ENCODE results near the gene PPP1R8. TPM values are rescaled to one million over a fixed set of nuclear protein-coding genes. Genes with fewer than 3 reads are reported as not detected.
"Not testable (repeated sequence)": the region's sequence is repeated elsewhere in the genome, so short reads cannot be mapped to it uniquely, and the experiment has no call there.

Gene PPP1R8
- total RNA-seq, 2 donors from 2014 or later, result 8.9 to 11.2 TPM

DNA sequence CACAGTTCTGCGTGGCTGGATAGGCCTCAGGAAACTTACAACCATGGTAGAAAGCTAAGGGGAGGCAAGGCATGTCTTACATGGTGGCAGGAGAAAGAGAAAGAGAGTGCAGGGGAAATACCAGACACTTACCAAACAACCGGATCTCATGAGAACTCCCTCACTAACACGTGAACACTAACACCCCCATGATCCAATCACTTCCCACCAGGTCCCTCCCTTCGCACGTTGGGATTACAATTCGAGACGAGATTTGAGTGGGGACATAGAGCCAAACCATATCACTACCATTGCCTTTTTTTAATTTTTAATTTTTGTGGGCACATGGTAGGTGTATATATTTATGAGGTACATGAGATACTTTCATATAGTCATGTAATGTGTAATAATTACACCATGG is 23.8 kb upstream of the PPP1R8 start:
- Histone ChIP-seq H3K4me3 (no peak overlapping the region), H3K9me3 (no peaks in the 10 kb centered on the region), H3K27me3 (no peaks in the 10 kb centered on the region), H3K4me1 (no peaks in the 10 kb centered on the region), H3K36me3 (replicated peaks in 1 of 2; ENCODE audit: insufficient read depth in 1 of 2, low read depth in 2 of 2) (peaks cover 0 to 13% of the 10 kb centered on the region in 2 donors), H3K27ac (no peak overlapping the region)
- 91 to 94% methylated on average over 7 of the region's 7 CpGs for WGBS, 2 donors
- TF ChIP-seq, protein P1, sequence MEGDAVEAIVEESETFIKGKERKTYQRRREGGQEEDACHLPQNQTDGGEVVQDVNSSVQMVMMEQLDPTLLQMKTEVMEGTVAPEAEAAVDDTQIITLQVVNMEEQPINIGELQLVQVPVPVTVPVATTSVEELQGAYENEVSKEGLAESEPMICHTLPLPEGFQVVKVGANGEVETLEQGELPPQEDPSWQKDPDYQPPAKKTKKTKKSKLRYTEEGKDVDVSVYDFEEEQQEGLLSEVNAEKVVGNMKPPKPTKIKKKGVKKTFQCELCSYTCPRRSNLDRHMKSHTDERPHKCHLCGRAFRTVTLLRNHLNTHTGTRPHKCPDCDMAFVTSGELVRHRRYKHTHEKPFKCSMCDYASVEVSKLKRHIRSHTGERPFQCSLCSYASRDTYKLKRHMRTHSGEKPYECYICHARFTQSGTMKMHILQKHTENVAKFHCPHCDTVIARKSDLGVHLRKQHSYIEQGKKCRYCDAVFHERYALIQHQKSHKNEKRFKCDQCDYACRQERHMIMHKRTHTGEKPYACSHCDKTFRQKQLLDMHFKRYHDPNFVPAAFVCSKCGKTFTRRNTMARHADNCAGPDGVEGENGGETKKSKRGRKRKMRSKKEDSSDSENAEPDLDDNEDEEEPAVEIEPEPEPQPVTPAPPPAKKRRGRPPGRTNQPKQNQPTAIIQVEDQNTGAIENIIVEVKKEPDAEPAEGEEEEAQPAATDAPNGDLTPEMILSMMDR (IDR thresholded peaks at IDR 0.05), result no peak
- TF ChIP-seq POLR2A (IDR thresholded peaks at IDR 0.05), result no peak
- intact Hi-C loops (cut with DNase I), result no loop called here
- DNase-seq (no peak), ATAC-seq (no peak)

DNA sequence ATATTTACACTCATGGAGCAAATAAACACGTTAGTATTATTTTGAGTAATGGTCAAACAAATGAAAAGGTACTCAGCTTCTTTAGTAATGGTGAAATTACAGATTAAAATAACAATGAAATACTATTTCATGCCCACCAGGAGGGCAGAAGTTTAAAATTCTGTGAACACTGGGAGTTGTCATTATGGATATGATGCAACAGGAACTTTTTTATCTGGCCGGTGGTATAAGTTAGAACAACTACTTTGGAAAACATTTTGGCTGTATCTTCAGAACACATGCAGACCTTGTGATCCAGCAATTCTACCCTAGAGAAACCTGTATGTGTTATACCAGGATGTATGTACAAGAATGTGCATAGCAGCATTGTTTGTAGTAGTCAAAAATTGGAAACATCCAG is 23.2 kb upstream of the PPP1R8 start:
- H3K36me3 ChIP-seq (replicated peaks in 1 of 2; ENCODE audit: insufficient read depth in 1 of 2, low read depth in 2 of 2), result peaks cover 0 to 8% of the 10 kb centered on the region in 2 donors
- intact Hi-C loops (cut with DNase I), result no loop called here

DNA sequence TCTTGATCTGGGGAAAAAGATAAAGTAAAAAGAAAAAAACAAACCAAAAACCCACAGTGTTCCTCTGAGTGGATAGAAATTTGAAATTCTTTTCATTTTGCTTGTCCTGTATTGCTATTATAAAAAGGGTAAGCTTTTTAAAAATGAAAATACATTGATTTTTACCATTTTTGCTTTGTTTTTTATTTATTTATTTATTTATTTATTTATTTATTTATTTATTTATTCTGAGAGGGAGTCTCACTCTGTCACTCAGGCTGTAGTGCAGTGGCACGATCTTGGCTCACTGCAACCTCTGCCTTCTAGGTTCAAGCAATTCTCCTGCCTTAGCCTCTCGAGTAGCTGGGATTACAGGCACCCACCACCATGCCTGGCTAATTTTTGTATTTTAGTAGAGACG is 22.5 kb upstream of the PPP1R8 start:
- H3K4me1 ChIP-seq; H3K27me3 ChIP-seq; H3K9me3 ChIP-seq; DNase-seq; ATAC-seq; H3K4me3 ChIP-seq; intact Hi-C loops (cut with DNase I); H3K36me3 ChIP-seq (replicated peaks in 1 of 2; ENCODE audit: insufficient read depth in 1 of 2, low read depth in 2 of 2); H3K27ac ChIP-seq: not testable (repeated sequence)
- 93 to 96% methylated on average over 3 of the region's 3 CpGs for WGBS, 2 donors

More for the DNA sequence above, 23.2 kb upstream of the PPP1R8 start:
- Histone ChIP-seq H3K4me3 (no peak overlapping the region), H3K4me1 (no peaks in the 10 kb centered on the region), H3K27ac (no peak overlapping the region), H3K27me3 (no peaks in the 10 kb centered on the region), H3K9me3 (no peaks in the 10 kb centered on the region)
- no peak for TF ChIP-seq POLR2A (IDR thresholded peaks at IDR 0.05)
- TF ChIP-seq, protein P1 (IDR thresholded peaks at IDR 0.05), result no peak
- ATAC-seq (no peak), DNase-seq (no peak)
- 61 to 70% methylated on average over 2 of the region's 2 CpGs for WGBS, 2 donors

DNA sequence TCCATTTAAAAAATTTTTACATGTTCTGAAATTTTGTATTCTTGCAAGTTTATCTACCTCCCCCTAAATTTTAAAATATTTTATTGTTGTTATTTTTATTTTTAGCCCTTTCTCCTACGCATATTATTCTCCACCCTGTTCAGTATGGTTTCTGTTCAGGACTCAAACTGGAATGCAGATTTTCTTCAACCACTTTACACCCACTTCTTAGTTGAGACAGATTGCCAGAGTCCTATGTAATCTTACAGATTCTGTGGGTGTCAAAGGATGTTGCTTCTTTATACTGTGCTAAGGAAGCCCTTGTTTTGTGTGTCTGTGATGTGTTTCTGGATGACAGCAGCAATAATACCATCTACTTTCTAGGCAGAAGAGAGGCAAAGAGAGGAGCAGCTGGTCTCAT is 20.7 kb upstream of the PPP1R8 start:
- H3K27ac ChIP-seq, result no peak overlapping the region
- 88 to 100% methylated on average over 1 of the region's 1 CpG for WGBS, 2 donors
- no peak overlapping the region for H3K4me3 ChIP-seq
- TF ChIP-seq, protein P1 (IDR thresholded peaks at IDR 0.05), result no peak
- no peak for TF ChIP-seq POLR2A (IDR thresholded peaks at IDR 0.05)
- intact Hi-C loops (cut with DNase I), result no loop called here
- H3K27me3 ChIP-seq, result no peaks in the 10 kb centered on the region
- ATAC-seq (no peak), DNase-seq (no peak)
- H3K36me3 ChIP-seq (replicated peaks in 1 of 2; ENCODE audit: insufficient read depth in 1 of 2, low read depth in 2 of 2), result peaks cover 0 to 4% of the 10 kb centered on the region in 2 donors
- H3K4me1 ChIP-seq, result no peaks in the 10 kb centered on the region
- no peaks in the 10 kb centered on the region for H3K9me3 ChIP-seq

DNA sequence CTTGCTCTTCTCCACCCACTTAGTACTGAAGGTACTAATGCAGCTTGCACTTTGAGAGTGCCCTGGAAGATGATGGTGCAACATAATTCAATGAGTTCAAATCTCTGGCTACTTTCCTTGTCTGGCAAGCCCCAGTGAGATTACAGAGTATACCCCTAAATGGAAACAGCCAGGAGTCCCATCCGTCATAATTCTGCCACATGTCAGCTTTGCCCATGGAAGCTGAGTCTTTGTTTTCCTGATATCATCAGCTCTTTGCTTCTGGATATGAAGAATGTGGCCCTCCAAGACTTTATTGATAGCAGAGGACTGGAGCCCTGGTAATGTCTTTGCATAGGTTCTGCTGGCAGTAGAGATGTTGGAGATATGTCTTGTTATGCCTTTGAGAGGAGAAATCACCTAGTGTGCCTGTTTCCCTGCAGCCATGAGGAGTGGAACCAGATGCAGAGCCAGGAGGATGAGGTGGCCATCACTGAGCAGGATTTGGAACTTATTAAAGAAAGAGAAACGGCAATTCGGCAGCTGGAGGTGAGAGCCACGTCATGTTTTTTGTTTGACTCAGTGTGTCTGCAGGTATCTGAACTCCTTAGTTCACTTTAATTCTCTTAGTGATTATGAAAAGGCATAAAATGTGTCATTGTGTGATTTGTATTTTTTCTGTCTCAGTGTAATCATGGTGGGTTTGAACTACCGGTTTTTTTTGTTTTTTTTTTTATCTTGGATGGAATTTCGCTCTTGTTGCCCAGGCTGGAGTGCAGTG is 18.7 kb upstream of the PPP1R8 start:
- ATAC-seq (no peak), DNase-seq (no peak)
- TF ChIP-seq, protein P1 (IDR thresholded peaks at IDR 0.05), result no peak
- TF ChIP-seq POLR2A (IDR thresholded peaks at IDR 0.05), result no peak
- Histone ChIP-seq H3K4me1 (no peaks in the 10 kb centered on the region), H3K27me3 (no peaks in the 10 kb centered on the region), H3K4me3 (no peak overlapping the region), H3K27ac (no peak overlapping the region), H3K9me3 (no peaks in the 10 kb centered on the region), H3K36me3 (replicated peaks in 1 of 2; ENCODE audit: insufficient read depth in 1 of 2, low read depth in 2 of 2) (peaks cover 0 to 2% of the 10 kb centered on the region in 2 donors)
- WGBS, 2 donors, result 86% methylated on average over 5 to 6 of the region's 6 CpGs
- intact Hi-C loops (cut with DNase I), result no loop called here
